Measurements from ENCODE around the gene CCDC88B.

GRCh38 chr11:64355078-64355940 lies 15.3 kb downstream of the CCDC88B start:
- TF ChIP-seq REST (IDR thresholded peaks at IDR 0.05; ENCODE audit: insufficient read depth in 1 of 2, low read depth in 2 of 2, low read length in 2 of 2) (no peak), TAF1 (IDR thresholded peaks at IDR 0.05; ENCODE audit: borderline replicate concordance, insufficient read depth, low read length) (no peak), POLR2AphosphoS5 (IDR thresholded peaks at IDR 0.05; ENCODE audit: low read depth, low read length) (no peak), SIN3A (IDR thresholded peaks at IDR 0.05; ENCODE audit: borderline replicate concordance, insufficient read depth, low read length) (no peak)

Measured in PFSK-1 (cell line).